WERI-Rb-1 (cell line): ENCODE measurements around the gene C11orf68.

Experiments used
- DNase-seq: peaks from one replicate; pipeline ENCODE4 v3.0.0-alpha.2; 2020
- H3K27ac ChIP-seq: fragments of 250-450 bp; sonication (Bioruptor Pico); 2 replicates; pipeline ENCODE4 v1.5.1; 2020; ENCODE audit warnings: mild to moderate bottlenecking, moderate library complexity
- H3K27me3 ChIP-seq: fragments of 250-450 bp; sonication (Bioruptor Pico); 2 replicates; pipeline ENCODE4 v1.5.1; 2021; ENCODE audit warnings: mild to moderate bottlenecking, low read depth, moderate library complexity; ENCODE audit not compliant: insufficient read depth, severe bottlenecking
- H3K36me3 ChIP-seq: fragments of 250-450 bp; sonication (Bioruptor Pico); 2 replicates; pipeline ENCODE4 v1.5.1; 2020; ENCODE audit warnings: mild to moderate bottlenecking, moderate library complexity
- H3K4me3 ChIP-seq: 2 replicates; pipeline ENCODE4 v1.5.1; 2011; ENCODE audit warnings: low read depth, mild to moderate bottlenecking, control low read depth, low read length
- H3K9me3 ChIP-seq: fragments of 250-450 bp; sonication (Bioruptor Pico); 2 replicates; pipeline ENCODE4 v1.5.1; 2021; ENCODE audit warnings: mild to moderate bottlenecking, moderate library complexity; ENCODE audit not compliant: severe bottlenecking
- TF ChIP-seq, protein P1 (sequence below): IDR thresholded peaks from 2 replicates; pipeline ENCODE4 v1.5.1; 2011; ENCODE audit warnings: low read depth, mild to moderate bottlenecking, control low read depth, inconsistent platforms, low read length

The C11orf68 gene

DNA sequence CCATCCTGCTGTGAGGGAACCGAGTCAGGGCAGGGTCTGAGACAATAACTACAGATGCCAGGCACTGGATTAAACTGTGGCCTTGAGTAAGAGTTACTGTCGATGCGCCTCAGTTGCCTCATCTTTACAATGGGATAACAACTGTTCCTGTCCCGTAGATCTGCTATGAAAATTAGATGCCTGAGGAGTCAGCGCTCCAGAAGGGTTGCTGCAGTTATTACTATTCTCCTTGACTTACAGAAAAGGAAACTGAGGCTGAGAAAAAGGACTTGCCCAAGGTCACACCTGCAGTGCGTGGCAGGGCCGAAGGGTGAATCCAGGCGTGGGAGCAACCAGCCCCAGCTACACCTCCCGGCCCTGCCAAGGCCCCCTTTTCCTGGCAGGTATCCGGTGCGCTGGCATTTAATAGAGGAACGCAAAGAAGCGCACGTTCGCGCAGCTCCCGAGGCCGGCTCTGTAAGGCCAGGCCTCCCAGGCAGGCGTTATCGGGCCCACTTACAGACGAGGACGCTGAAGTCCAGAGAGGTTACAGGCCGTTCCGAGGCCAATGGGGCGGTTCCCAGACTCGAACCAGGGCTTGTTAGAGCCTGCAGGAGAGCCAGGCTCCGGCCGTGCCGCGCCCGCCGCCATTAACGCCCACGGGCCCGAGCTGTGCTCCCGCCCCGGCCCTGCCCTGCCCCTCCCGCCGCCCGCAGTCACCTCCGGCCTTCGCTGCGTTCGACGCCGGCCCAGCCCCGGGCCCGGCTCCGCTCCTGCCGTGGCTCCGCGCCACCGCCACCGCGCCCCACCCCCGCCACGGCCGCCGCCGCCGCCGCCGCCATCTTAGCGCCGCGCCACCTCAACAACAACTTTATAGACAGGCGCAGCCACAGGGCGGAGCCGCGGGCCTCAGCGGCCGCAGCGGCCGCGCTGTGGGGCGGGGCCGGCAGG is at the start of gene C11orf68:
C11orf68 (minus strand) TSS at position 852 of the 930 bp plus-strand sequence; CDS start at position 821, 31 bp downstream.
- H3K27ac ChIP-seq, result peak within 1 kb of the TSS; percentile 82
- H3K36me3 ChIP-seq, result peaks cover 15% of the 10 kb centered on the region
- H3K4me3 ChIP-seq, result peak within 1 kb of the TSS; percentile 94
- peak; percentile 35 for DNase-seq
- TF ChIP-seq, protein P1, sequence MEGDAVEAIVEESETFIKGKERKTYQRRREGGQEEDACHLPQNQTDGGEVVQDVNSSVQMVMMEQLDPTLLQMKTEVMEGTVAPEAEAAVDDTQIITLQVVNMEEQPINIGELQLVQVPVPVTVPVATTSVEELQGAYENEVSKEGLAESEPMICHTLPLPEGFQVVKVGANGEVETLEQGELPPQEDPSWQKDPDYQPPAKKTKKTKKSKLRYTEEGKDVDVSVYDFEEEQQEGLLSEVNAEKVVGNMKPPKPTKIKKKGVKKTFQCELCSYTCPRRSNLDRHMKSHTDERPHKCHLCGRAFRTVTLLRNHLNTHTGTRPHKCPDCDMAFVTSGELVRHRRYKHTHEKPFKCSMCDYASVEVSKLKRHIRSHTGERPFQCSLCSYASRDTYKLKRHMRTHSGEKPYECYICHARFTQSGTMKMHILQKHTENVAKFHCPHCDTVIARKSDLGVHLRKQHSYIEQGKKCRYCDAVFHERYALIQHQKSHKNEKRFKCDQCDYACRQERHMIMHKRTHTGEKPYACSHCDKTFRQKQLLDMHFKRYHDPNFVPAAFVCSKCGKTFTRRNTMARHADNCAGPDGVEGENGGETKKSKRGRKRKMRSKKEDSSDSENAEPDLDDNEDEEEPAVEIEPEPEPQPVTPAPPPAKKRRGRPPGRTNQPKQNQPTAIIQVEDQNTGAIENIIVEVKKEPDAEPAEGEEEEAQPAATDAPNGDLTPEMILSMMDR, result no peak
- H3K27me3 ChIP-seq, result no peaks in the 10 kb centered on the region
- H3K9me3 ChIP-seq, result no peaks in the 10 kb centered on the region

DNA sequence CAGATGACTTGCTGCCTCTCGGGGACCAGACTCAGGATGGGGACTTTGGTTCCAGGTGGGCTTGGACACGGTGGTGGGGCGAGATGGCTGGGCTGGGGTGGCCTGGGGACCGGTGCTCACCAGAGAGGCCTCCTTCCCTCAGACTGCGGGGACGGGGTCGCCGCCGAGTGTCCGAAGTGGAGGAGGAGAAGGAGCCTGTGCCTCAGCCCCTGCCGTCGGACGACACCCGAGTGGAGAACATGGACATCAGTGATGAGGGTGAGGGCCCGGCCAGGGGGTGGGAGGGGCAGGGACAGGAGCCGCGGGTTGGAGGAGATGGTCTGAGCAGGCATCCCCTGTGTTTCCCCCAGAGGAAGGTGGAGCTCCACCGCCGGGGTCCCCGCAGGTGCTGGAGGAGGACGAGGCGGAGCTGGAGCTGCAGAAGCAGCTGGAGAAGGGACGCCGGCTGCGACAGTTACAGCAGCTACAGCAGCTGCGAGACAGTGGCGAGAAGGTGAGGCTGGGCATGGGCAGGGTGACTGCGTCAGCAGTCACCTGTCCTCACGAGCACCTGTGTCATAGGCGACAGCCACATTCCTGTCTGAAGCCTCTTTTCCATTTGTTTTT is 48.6 kb upstream of the C11orf68 start:
- Histone ChIP-seq H3K27ac (no peak overlapping the region), H3K4me3 (no peak overlapping the region), H3K9me3 (no peaks in the 10 kb centered on the region), H3K36me3 (peaks cover 65% of the 10 kb centered on the region), H3K27me3 (no peaks in the 10 kb centered on the region)
- DNase-seq, result no peak
- TF ChIP-seq, protein P1, result no peak

DNA sequence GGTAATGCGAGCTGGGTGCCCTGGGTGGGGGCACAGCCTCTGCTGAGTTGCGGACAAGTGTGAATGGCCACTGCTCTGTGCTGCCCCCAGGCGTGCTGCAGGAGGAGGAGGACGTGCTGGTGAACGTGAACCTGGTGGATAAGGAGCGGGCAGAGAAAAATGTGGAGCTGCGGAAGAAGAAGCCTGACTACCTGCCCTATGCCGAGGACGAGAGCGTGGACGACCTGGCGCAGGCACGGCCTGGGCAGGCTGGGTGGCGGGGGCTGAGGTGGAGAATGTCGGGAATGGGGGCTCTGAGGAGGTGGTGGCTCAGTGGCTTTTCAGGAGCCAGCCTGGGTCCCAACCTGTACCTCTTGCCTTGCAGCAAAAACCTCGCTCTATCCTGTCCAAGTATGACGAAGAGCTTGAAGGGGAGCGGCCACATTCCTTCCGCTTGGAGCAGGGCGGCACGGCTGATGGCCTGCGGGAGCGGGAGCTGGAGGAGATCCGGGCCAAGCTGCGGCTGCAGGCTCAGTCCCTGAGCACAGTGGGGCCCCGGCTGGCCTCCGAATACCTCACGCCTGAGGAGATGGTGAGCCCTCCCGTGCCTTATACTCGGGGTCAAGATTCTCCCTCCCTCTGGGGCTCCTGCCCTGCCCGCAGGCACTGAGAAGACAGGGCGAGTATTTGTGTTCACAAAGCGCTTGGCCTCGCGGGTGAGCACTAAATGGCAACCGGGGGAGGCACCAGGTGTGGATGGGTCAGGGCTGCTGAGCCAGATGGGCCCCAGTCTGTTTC is 47.3 kb upstream of the C11orf68 start:
- Histone ChIP-seq H3K27ac (no peak overlapping the region), H3K36me3 (peaks cover 58% of the 10 kb centered on the region), H3K9me3 (no peaks in the 10 kb centered on the region), H3K27me3 (no peaks in the 10 kb centered on the region), H3K4me3 (no peak overlapping the region)
- TF ChIP-seq, protein P1, result no peak
- no peak for DNase-seq

DNA sequence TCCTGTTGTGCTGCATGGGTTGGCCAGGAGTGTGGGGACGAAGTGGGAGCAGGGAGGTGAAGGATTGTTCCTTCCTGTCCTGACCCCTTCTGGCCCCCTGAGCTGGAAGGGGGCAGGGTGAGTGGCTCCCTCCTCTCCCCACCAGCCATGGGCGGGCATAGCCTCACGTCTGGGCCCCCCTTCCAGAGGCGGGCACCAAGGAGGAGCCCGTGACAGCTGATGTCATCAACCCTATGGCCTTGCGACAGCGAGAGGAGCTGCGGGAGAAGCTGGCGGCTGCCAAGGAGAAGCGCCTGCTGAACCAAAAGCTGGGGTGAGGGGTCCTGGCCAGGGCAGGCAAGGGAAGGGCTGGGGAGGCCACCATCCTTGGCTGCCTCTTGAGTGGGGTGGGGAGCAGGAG is 46.0 kb upstream of the C11orf68 start:
- Histone ChIP-seq H3K27ac (no peak overlapping the region), H3K36me3 (peaks cover 54% of the 10 kb centered on the region), H3K27me3 (no peaks in the 10 kb centered on the region), H3K4me3 (no peak overlapping the region), H3K9me3 (no peaks in the 10 kb centered on the region)
- TF ChIP-seq, protein P1, result no peak
- no peak for DNase-seq

DNA sequence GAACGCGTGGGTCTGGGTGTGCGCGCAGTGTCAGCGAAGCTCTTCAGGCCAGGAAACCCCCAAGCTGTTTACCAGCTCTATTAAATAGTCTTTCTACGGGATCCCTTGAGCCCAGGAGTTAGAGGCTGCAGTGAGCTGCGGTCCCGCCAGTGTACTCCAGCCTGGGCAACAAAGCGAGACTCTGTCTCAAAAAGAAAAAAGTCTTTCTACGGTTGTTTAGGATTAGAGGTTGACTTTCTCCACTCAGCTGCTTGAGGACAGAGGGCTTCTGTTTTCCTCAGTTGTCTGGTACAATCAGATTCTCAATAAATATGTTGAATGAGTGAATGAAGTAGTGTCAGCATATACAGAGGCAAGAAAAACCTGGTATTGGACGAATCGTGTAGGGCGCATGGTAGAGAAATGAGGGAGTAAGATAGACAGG is 43.3 kb upstream of the C11orf68 start:
- peak overlapping the region; percentile 89 for H3K27ac ChIP-seq
- peaks cover 35% of the 10 kb centered on the region for H3K36me3 ChIP-seq
- TF ChIP-seq, protein P1, result no peak
- no peak for DNase-seq
- H3K9me3 ChIP-seq, result no peaks in the 10 kb centered on the region
- H3K27me3 ChIP-seq, result no peaks in the 10 kb centered on the region
- peak overlapping the region; percentile 83 for H3K4me3 ChIP-seq
